Neural crest cell (in vitro differentiated cells): ENCODE measurements around the gene OLA1. TPM values are rescaled to one million over a fixed set of nuclear protein-coding genes. Genes with fewer than 3 reads are reported as not detected.

Experiments used
- DNase-seq: peaks from one replicate; pipeline ENCODE4 v3.0.0; 2021; ENCODE audit warnings: low read depth, mixed read lengths, low spot score
- H3K27ac Mint-ChIP-seq: one replicate; pipeline ENCODE4 v1.8.0; 2021; ENCODE audit warnings: mild to moderate bottlenecking, mixed read lengths; ENCODE audit not compliant: unreplicated experiment
- H3K27me3 Mint-ChIP-seq: 2 replicates; pipeline ENCODE4 v1.8.0; 2021; ENCODE audit warnings: low read depth, mild to moderate bottlenecking, mixed read lengths
- H3K36me3 Mint-ChIP-seq: 2 replicates; pipeline ENCODE4 v1.8.0; 2021; ENCODE audit warnings: low read depth, mild to moderate bottlenecking, mixed read lengths
- H3K4me1 Mint-ChIP-seq: 2 replicates; pipeline ENCODE4 v1.8.0; 2021; ENCODE audit warnings: mixed read lengths
- H3K4me3 Mint-ChIP-seq: one replicate; pipeline ENCODE4 v1.8.0; 2021; ENCODE audit warnings: mild to moderate bottlenecking, mixed read lengths
- H3K9me3 Mint-ChIP-seq: 2 replicates; pipeline ENCODE4 v1.8.0; 2021; ENCODE audit warnings: mixed read lengths
- CTCF ChIP-seq: fragments of 200-600 bp; sonication (generic); conservative IDR thresholded peaks from 2 replicates; pipeline ENCODE4 v1.5.0; 2021; ENCODE audit warnings: antibody characterized with exemption, mild to moderate bottlenecking
- total RNA-seq: library from RNA; stranded (reverse); gene quantifications from 2 replicates; pipeline ENCODE4 v1.2.1, GENCODE V29; 2021

OLA1 gene
- total RNA-seq, 1 donor from 2014 or later: 170 TPM

DNA sequence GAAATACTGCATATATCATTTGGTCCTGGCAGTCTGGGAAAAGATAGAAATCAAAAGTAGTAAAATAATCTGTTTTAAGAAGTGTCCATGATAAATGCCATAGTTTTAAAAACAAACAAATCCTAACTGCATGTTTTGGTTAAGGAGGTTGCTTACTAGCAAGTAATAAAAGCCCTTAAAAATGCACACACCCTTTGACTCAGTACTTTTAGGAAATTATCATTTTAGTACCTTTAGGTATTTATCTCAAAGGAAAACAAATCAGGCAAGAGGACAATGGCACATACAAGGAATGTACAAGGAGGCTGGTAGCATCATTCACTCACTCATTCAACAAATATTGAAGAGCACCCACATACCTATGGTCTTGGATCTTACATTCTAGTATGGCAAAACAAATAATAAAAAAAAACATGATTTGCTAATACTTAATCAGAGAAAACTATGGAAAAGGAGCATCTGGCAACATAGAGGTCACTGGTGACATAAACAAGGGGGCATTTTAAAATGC is 67.6 kb downstream of the OLA1 start:
- TF ChIP-seq CTCF: peak; percentile 2
- H3K27ac Mint-ChIP-seq: no peak overlapping the region
- H3K9me3 Mint-ChIP-seq: no peaks in the 10 kb centered on the region
- H3K4me1 Mint-ChIP-seq: peaks cover 28% of the 10 kb centered on the region
- no peak overlapping the region for H3K4me3 Mint-ChIP-seq
- H3K27me3 Mint-ChIP-seq: no peaks in the 10 kb centered on the region
- DNase-seq: no peak
- peaks cover 3% of the 10 kb centered on the region for H3K36me3 Mint-ChIP-seq

DNA sequence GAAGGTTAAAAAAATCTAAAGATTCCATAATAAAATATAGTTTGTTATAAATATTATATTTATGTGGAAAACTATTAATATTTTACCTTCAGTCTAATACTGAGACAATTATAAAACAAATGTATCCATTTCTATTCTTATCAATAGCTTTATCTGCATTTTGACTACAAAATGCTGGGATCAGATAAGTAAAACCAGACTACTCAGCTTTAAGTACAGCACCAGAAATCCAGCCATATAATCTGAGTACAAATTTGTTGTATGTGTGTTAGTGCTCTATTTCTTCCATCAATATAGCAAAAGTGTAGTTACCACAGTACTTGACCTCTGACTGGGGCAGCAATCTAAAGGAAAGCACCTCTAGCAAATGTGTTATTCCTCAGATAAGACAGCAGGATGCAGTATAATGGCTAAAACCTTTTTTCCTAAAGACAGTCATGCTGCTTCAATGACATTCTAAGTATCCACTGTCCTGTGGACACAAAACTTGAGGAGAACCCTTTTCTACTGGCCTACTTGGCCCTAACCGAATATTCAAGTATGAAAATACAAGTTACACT is 68.1 kb downstream of the OLA1 start:
- Mint-ChIP-seq H3K27ac (no peak overlapping the region), H3K4me3 (no peak overlapping the region), H3K9me3 (no peaks in the 10 kb centered on the region), H3K36me3 (peaks cover 7% of the 10 kb centered on the region), H3K27me3 (no peaks in the 10 kb centered on the region), H3K4me1 (peaks cover 28% of the 10 kb centered on the region)
- no peak for DNase-seq
- peak; percentile 46 for TF ChIP-seq CTCF

DNA sequence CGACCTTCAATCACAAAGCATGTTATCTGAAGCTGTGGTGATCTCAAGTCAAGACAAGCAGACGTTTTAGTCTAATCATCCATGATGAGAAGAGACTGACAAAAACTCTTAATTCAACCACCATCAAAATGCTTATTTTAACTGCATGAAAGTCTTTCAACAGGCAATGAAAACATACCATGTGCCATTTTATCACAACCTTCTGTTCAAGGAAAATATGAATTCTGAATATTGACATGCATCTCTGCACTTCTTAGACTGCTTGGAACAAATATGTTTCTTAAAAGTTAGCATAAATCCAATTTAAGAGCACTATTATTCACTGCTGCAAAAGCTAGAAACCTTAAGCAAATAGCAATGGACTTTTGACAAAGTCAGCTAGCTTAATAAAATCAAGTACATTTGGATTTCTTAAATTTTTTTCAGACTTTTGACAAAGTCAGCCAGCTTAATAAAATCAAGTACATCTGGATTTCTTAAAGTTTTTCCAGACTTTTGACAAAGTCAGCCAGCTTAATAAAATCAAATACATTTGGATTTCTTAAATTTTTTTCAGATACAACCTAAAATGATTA is 70.9 kb downstream of the OLA1 start:
- no peak for TF ChIP-seq CTCF
- H3K4me3 Mint-ChIP-seq: no peak overlapping the region
- DNase-seq: no peak
- H3K36me3 Mint-ChIP-seq: peaks cover 30% of the 10 kb centered on the region
- H3K4me1 Mint-ChIP-seq: peaks cover 28% of the 10 kb centered on the region
- H3K9me3 Mint-ChIP-seq: peaks cover 13% of the 10 kb centered on the region
- no peak overlapping the region for H3K27ac Mint-ChIP-seq
- H3K27me3 Mint-ChIP-seq: no peaks in the 10 kb centered on the region

GRCh38 chr2:174176898-174177297 is 71.4 kb downstream of the OLA1 start:
- no peak for TF ChIP-seq CTCF
- Mint-ChIP-seq H3K36me3 (peaks cover 35% of the 10 kb centered on the region), H3K27me3 (no peaks in the 10 kb centered on the region), H3K9me3 (peaks cover 14% of the 10 kb centered on the region), H3K27ac (no peak overlapping the region), H3K4me3 (no peak overlapping the region), H3K4me1 (peaks cover 27% of the 10 kb centered on the region)
- no peak for DNase-seq

- peaks cover 10% of the 10 kb centered on the region for H3K4me1 Mint-ChIP-seq
- no peak for TF ChIP-seq CTCF
- no peak overlapping the region for H3K27ac Mint-ChIP-seq
- H3K27me3 Mint-ChIP-seq: no peaks in the 10 kb centered on the region
- H3K36me3 Mint-ChIP-seq: peaks cover 37% of the 10 kb centered on the region
- no peak for DNase-seq
- peaks cover 15% of the 10 kb centered on the region for H3K9me3 Mint-ChIP-seq
- H3K4me3 Mint-ChIP-seq: no peak overlapping the region
Measured at GRCh38 chr2:174174741-174175140, 73.6 kb downstream of the OLA1 start.
